Measurements from ENCODE around the gene CFAP46. TPM values are rescaled to one million over a fixed set of nuclear protein-coding genes. Genes with fewer than 3 reads are reported as not detected.

Gene CFAP46
- total RNA-seq, 3 donors from 2014 or later (not counting 1 experiment from before 2014, with no cell fraction given) = 0.35 TPM; not detected in 2

- Histone ChIP-seq H3K27me3 (ENCODE audit: control insufficient read depth, insufficient read depth, low read length) (no peaks in the 10 kb centered on the region), H3K9me3 (ENCODE audit: control insufficient read depth, insufficient read depth, low read length) (no peaks in the 10 kb centered on the region), H3K4me1 (ENCODE audit: control insufficient read depth, insufficient read depth, low read length) (peaks cover 17% of the 10 kb centered on the region), H3K4me3 (ENCODE audit: low read length) (no peak overlapping the region), H3K27ac (ENCODE audit: low read length) (no peak overlapping the region), H3K36me3 (ENCODE audit: control insufficient read depth, insufficient read depth, low read length) (no peaks in the 10 kb centered on the region)
- no peak for TF ChIP-seq CTCF (IDR thresholded peaks at IDR 0.05)
- Mint-ChIP-seq H3K4me3 (no peak overlapping the region), H3K36me3 (no peaks in the 10 kb centered on the region), H3K9me3 (no peaks in the 10 kb centered on the region), H3K27ac (no peak overlapping the region), H3K27me3 (ENCODE audit: low read depth in 2 of 2) (no peaks in the 10 kb centered on the region), H3K4me1 (peaks cover 9 to 26% of the 10 kb centered on the region in 2 donors)
- ATAC-seq (peak in 1 of 3 donors; percentile 45), DNase-seq (no peak)
- 16% methylated on average over 14 of the region's 14 CpGs for WGBS (ENCODE audit: insufficient coverage)
- intact Hi-C loops (cut with micrococcal nuclease) = no loop called here
These were observed 77.2 kb downstream of the CFAP46 start for GRCh38 chr10:132865171-132865631.

- ATAC-seq = peak in 1 of 3 donors; percentile 24
- Histone ChIP-seq H3K27ac (ENCODE audit: low read length) (no peak overlapping the region), H3K4me3 (ENCODE audit: low read length) (no peak overlapping the region), H3K9me3 (ENCODE audit: control insufficient read depth, insufficient read depth, low read length) (no peaks in the 10 kb centered on the region), H3K36me3 (ENCODE audit: control insufficient read depth, insufficient read depth, low read length) (no peaks in the 10 kb centered on the region), H3K4me1 (ENCODE audit: control insufficient read depth, insufficient read depth, low read length) (peaks cover 17% of the 10 kb centered on the region), H3K27me3 (ENCODE audit: control insufficient read depth, insufficient read depth, low read length) (no peaks in the 10 kb centered on the region)
- no peaks in the 10 kb centered on the region for H3K27me3 Mint-ChIP-seq (ENCODE audit: low read depth in 2 of 2)
- H3K36me3 Mint-ChIP-seq = no peaks in the 10 kb centered on the region
- no peak for TF ChIP-seq CTCF (IDR thresholded peaks at IDR 0.05)
- intact Hi-C loops (cut with micrococcal nuclease) = no loop called here
- H3K4me3 Mint-ChIP-seq = peak overlapping the region; percentile 10
- DNase-seq = peak; percentile 13 to 23
- 25% methylated on average over 34 of the region's 34 CpGs for WGBS (ENCODE audit: insufficient coverage)
- no peak overlapping the region for H3K27ac Mint-ChIP-seq
- H3K4me1 Mint-ChIP-seq = peaks cover 9 to 26% of the 10 kb centered on the region in 2 donors
- H3K9me3 Mint-ChIP-seq = no peaks in the 10 kb centered on the region
These were observed 79.6 kb downstream of the CFAP46 start for GRCh38 chr10:132862485-132863420.

- Mint-ChIP-seq H3K36me3 (no peaks in the 10 kb centered on the region), H3K27ac (no peak overlapping the region), H3K27me3 (ENCODE audit: low read depth in 2 of 2) (no peaks in the 10 kb centered on the region), H3K9me3 (no peaks in the 10 kb centered on the region), H3K4me3 (no peak overlapping the region), H3K4me1 (peaks cover 9 to 26% of the 10 kb centered on the region in 2 donors)
- Histone ChIP-seq H3K27me3 (ENCODE audit: control insufficient read depth, insufficient read depth, low read length) (no peaks in the 10 kb centered on the region), H3K36me3 (ENCODE audit: control insufficient read depth, insufficient read depth, low read length) (no peaks in the 10 kb centered on the region), H3K4me3 (ENCODE audit: low read length) (no peak overlapping the region), H3K4me1 (ENCODE audit: control insufficient read depth, insufficient read depth, low read length) (peaks cover 17% of the 10 kb centered on the region), H3K9me3 (ENCODE audit: control insufficient read depth, insufficient read depth, low read length) (no peaks in the 10 kb centered on the region), H3K27ac (ENCODE audit: low read length) (no peak overlapping the region)
- ATAC-seq (no peak), DNase-seq (no peak)
- WGBS (ENCODE audit: insufficient coverage) = 84% methylated on average over 24 of the region's 24 CpGs
- intact Hi-C loops (cut with micrococcal nuclease) = no loop called here
- no peak for TF ChIP-seq CTCF (IDR thresholded peaks at IDR 0.05)
These were observed 80.4 kb downstream of the CFAP46 start for GRCh38 chr10:132861884-132862461.

Measured in natural killer cell (primary cell).